ENCODE results near the gene CDYL2.

GRCh38 chr16:80695020-80695419 lies 109.4 kb downstream of the CDYL2 start:
- TF ChIP-seq CTCF (IDR thresholded peaks at IDR 0.05; ENCODE audit: low read depth, low read length, poor library complexity, severe bottlenecking): no peak
- TF ChIP-seq EZH2phosphoT487 (IDR thresholded peaks at IDR 0.05; ENCODE audit: borderline replicate concordance, low read length): no peak

All from DOHH2 (cell line).